ENCODE measurements around the gene POM121. TPM values are rescaled to one million over a fixed set of nuclear protein-coding genes. Genes with fewer than 3 reads are reported as not detected.
A peak's percentile ranks its signal among the peaks of the same experiment; 100 is the strongest.
"Not testable (repeated sequence)": the region's sequence is repeated elsewhere in the genome, so short reads cannot be mapped to it uniquely, and the experiment has no call there.

The POM121 gene
- total and polyA plus RNA-seq, 2 donors from 2014 or later = 9.6 to 31.4 TPM

- H3K4me3 ChIP-seq (ENCODE audit: low read length in 3 of 3); H3K9me3 ChIP-seq (ENCODE audit: control insufficient read depth in 2 of 3, insufficient read depth in 1 of 3, low read length in 3 of 3); intact Hi-C loops (cut with DNase I); FAIRE-seq; H3K27ac ChIP-seq (ENCODE audit: low read depth in 2 of 2, low read length in 2 of 2); H3K36me3 ChIP-seq (ENCODE audit: control insufficient read depth in 2 of 3, insufficient read depth in 3 of 3, low read length in 3 of 3); H3K9ac ChIP-seq (ENCODE audit: low read length in 3 of 3); DNase-seq; H3K4me1 ChIP-seq (ENCODE audit: control insufficient read depth in 2 of 3, insufficient read depth in 2 of 3, low read depth in 1 of 3, low read length in 3 of 3); H3K27me3 ChIP-seq (ENCODE audit: control insufficient read depth, insufficient read depth, low read length): not testable (repeated sequence)
Observed at GRCh38 chr7:72911395-72911794, 13.5 kb upstream of the POM121 start.

GRCh38 chr7:72913750-72914149 lies 11.1 kb upstream of the POM121 start:
- H3K27me3 ChIP-seq (ENCODE audit: control insufficient read depth, insufficient read depth, low read length); DNase-seq; H3K4me1 ChIP-seq (ENCODE audit: control insufficient read depth in 2 of 3, insufficient read depth in 2 of 3, low read depth in 1 of 3, low read length in 3 of 3); H3K4me3 ChIP-seq (ENCODE audit: low read length in 3 of 3); H3K9ac ChIP-seq (ENCODE audit: low read length in 3 of 3); H3K9me3 ChIP-seq (ENCODE audit: control insufficient read depth in 2 of 3, insufficient read depth in 1 of 3, low read length in 3 of 3); FAIRE-seq; H3K27ac ChIP-seq (ENCODE audit: low read depth in 2 of 2, low read length in 2 of 2); H3K36me3 ChIP-seq (ENCODE audit: control insufficient read depth in 2 of 3, insufficient read depth in 3 of 3, low read length in 3 of 3); intact Hi-C loops (cut with DNase I): not testable (repeated sequence)

- H3K4me3 ChIP-seq (ENCODE audit: low read length in 3 of 3); FAIRE-seq; H3K9ac ChIP-seq (ENCODE audit: low read length in 3 of 3); H3K9me3 ChIP-seq (ENCODE audit: control insufficient read depth in 2 of 3, insufficient read depth in 1 of 3, low read length in 3 of 3); H3K4me1 ChIP-seq (ENCODE audit: control insufficient read depth in 2 of 3, insufficient read depth in 2 of 3, low read depth in 1 of 3, low read length in 3 of 3); H3K36me3 ChIP-seq (ENCODE audit: control insufficient read depth in 2 of 3, insufficient read depth in 3 of 3, low read length in 3 of 3); intact Hi-C loops (cut with DNase I); H3K27me3 ChIP-seq (ENCODE audit: control insufficient read depth, insufficient read depth, low read length); H3K27ac ChIP-seq (ENCODE audit: low read depth in 2 of 2, low read length in 2 of 2): not testable (repeated sequence)
- peak; percentile 41 for TF ChIP-seq CTCF (IDR thresholded peaks at IDR 0.05; ENCODE audit: borderline replicate concordance, extremely low read depth, insufficient read depth)
- DNase-seq = peak in 3 of 5 donors; percentile 29 to 55 (median 30)
Observed at GRCh38 chr7:72914756-72915525, 10.0 kb upstream of the POM121 start.

GRCh38 chr7:72919256-72919775 lies 5.6 kb upstream of the POM121 start:
- Histone ChIP-seq H3K27me3 (ENCODE audit: control insufficient read depth, insufficient read depth, low read length) (no peaks in the 10 kb centered on the region), H3K9ac (ENCODE audit: low read length in 3 of 3) (no peak overlapping the region), H3K9me3 (ENCODE audit: control insufficient read depth in 2 of 3, insufficient read depth in 1 of 3, low read length in 3 of 3) (no peaks in the 10 kb centered on the region), H3K27ac (ENCODE audit: low read depth in 2 of 2, low read length in 2 of 2) (no peak overlapping the region), H3K36me3 (ENCODE audit: control insufficient read depth in 2 of 3, insufficient read depth in 3 of 3, low read length in 3 of 3) (peaks cover 0 to 4% (median 0%) of the 10 kb centered on the region in 3 donors), H3K4me1 (ENCODE audit: control insufficient read depth in 2 of 3, insufficient read depth in 2 of 3, low read depth in 1 of 3, low read length in 3 of 3) (peaks cover 0 to 3% (median 0%) of the 10 kb centered on the region in 3 donors), H3K4me3 (ENCODE audit: low read length in 3 of 3) (no peak overlapping the region)
- DNase-seq (no peak), FAIRE-seq (no peak)
- no peak for TF ChIP-seq CTCF (IDR thresholded peaks at IDR 0.05; ENCODE audit: borderline replicate concordance, extremely low read depth, insufficient read depth)
- intact Hi-C loops (cut with DNase I) = no loop called here
